Measurements from ENCODE around the gene AP3S2. TPM values are rescaled to one million over a fixed set of nuclear protein-coding genes. Genes with fewer than 3 reads are reported as not detected.

Gene AP3S2
- total RNA-seq, 4 donors from 2014 or later = 20.8 to 36.0 (median 23.8) TPM

DNA sequence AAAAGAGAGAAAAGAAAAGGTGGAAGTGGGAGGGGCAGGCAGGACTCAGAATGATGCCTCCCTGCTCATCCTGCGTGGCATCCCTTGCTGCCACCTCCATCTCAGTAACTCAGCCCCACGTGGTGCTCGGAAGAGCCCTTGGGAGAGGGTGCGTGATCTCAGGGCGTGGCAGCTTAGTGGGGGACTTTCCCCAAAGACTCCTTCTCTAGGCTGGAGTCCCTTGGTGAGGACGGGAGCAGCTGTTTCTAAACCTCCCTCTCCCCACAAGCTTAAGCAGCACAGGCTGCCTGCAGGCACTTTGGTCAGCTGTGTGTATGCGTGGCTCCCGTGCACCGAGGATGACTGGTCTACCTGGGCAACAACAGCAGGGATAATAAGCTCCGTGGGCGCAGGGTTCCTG, 71.8 kb downstream of the AP3S2 start:
- DNase-seq (ENCODE audit: low spot score in 2 of 2) = no peak
- intact Hi-C loops (cut with DNase I; ENCODE audit: low total_unique reads) = no loop called here
- WGBS, 2 donors = 35 to 36% methylated on average over 11 of the region's 11 CpGs
- H3K4me3 ChIP-seq (ENCODE audit: low read depth, poor library complexity, severe bottlenecking) = no peak overlapping the region
- TF ChIP-seq POLR2A (IDR thresholded peaks at IDR 0.05) = no peak
- TF ChIP-seq, protein P1, sequence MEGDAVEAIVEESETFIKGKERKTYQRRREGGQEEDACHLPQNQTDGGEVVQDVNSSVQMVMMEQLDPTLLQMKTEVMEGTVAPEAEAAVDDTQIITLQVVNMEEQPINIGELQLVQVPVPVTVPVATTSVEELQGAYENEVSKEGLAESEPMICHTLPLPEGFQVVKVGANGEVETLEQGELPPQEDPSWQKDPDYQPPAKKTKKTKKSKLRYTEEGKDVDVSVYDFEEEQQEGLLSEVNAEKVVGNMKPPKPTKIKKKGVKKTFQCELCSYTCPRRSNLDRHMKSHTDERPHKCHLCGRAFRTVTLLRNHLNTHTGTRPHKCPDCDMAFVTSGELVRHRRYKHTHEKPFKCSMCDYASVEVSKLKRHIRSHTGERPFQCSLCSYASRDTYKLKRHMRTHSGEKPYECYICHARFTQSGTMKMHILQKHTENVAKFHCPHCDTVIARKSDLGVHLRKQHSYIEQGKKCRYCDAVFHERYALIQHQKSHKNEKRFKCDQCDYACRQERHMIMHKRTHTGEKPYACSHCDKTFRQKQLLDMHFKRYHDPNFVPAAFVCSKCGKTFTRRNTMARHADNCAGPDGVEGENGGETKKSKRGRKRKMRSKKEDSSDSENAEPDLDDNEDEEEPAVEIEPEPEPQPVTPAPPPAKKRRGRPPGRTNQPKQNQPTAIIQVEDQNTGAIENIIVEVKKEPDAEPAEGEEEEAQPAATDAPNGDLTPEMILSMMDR (IDR thresholded peaks at IDR 0.05) = no peak

DNA sequence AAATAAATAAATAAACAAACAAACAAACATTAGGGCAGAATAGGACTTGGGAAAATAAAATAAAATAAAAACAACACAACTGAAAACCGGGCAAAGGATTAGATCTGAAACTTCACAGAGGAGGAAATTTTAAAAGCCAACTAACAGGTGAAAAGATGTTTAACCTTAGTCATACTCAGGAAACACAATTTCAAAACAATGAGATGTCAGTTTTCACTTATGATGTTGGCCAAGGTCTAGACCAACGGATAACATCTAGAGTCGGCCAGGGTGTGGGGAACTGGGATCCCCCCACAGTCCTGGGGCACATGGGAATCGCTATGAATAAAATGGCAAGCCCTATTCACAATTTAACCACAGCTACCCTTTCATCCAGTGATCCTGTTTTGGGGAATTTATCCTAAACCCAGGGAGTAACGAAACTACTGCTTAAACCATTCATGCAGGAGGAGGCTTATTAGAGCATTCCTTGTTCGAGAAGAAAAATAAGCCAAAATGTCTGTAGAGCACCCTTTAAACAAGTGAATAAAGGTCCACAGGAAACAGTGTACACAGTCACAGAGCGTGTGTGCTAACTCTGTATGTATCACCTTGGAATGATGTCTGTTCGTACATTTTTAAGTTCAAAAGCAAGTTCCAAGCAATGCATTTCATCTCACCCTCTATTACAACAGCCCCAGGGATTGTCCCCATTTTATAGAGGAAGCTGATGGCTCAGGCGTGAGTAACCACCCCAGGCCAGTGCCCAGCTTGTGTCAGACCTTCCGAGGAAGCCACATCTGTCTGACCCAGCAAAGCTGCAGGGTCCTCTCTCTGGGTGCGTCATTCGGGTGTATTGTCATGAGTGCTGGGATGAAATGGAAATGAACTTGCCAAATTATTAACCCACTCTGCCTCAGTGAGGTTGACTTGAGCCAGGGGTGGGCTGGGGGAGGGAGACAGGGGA, 72.9 kb downstream of the AP3S2 start:
- no peak overlapping the region for H3K4me3 ChIP-seq (ENCODE audit: low read depth, poor library complexity, severe bottlenecking)
- no peak for TF ChIP-seq POLR2A (IDR thresholded peaks at IDR 0.05)
- TF ChIP-seq, protein P1 (IDR thresholded peaks at IDR 0.05) = no peak
- WGBS, 2 donors = 42 to 43% methylated on average over 12 of the region's 12 CpGs
- DNase-seq (ENCODE audit: low spot score in 2 of 2) = no peak
- intact Hi-C loops (cut with DNase I; ENCODE audit: low total_unique reads) = no loop called here

DNA sequence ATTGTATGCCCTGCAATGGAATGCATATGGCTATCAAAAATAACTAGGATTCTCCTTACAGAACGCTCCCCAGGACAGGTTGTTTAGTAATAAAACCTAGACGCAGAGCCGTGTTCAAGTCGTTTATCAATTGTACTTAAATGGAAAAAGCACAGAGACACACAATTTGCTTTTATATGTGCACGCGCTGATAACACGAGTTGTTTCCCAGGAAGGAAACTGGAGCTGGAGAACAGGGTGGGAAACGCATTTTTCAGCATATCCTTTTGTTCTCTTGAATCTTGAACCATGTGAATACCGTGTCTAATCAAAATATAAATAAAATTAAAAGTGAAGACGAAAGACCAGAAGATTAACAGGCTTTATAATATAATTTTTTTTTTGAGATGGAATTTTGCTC, 75.5 kb downstream of the AP3S2 start:
- DNase-seq (ENCODE audit: low spot score in 2 of 2) = no peak
- intact Hi-C loops (cut with DNase I; ENCODE audit: low total_unique reads) = no loop called here
- WGBS, 2 donors = 71 to 86% methylated on average over 10 of the region's 10 CpGs
- no peak overlapping the region for H3K4me3 ChIP-seq (ENCODE audit: low read depth, poor library complexity, severe bottlenecking)
- no peak for TF ChIP-seq POLR2A (IDR thresholded peaks at IDR 0.05)
- TF ChIP-seq, protein P1 (IDR thresholded peaks at IDR 0.05) = no peak

DNA sequence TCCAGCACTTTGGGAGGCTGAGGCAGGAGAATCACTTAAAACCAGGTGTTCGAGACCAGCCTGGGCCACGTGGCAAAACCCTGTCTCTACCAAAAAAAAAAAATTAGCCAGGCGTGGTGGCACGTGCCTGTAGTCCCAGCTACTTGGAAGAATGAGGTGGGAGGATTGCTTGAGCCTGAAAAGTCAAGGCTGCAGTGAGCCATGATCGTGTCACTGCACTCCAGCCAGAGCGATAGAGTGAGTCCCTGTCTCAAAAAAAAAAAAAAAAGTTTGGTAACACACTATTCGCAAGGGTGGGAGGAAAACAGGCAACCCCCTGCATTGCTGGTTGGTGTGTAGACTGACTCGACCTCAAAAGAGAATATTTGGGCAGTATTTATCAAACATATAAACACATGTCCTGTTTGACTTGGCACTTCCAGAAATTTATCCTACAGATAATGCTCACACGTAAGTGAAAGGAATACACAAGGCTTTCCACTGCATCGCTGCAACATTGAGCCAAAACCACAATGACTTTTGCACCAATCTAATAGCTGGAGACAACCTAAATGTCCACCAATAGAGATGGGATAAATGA, 76.0 kb downstream of the AP3S2 start:
- H3K4me3 ChIP-seq (ENCODE audit: low read depth, poor library complexity, severe bottlenecking) = no peak overlapping the region
- intact Hi-C loops (cut with DNase I; ENCODE audit: low total_unique reads) = no loop called here
- DNase-seq (ENCODE audit: low spot score in 2 of 2) = no peak
- WGBS, 2 donors = 80 to 84% methylated on average over 10 of the region's 10 CpGs
- TF ChIP-seq, protein P1 (IDR thresholded peaks at IDR 0.05) = no peak
- no peak for TF ChIP-seq POLR2A (IDR thresholded peaks at IDR 0.05)

DNA sequence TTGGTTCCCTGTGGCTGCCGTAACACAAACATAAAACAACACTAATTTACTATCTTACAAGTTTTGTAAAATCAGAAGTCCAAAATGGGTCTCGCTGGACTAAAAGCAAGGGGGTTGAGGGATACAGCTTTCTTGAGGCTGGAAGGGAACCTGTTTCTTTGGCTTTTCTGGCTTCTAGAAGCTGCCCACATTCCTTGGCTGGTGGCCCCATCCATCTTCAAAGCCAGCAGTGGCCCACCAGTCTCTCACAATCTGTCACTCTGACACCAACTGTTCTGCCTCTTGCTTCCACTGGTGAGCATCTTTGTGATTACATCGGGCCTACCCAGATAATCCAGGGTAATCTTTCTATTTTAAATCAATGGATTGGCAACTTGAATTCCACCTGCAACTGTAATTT, 78.0 kb downstream of the AP3S2 start:
- TF ChIP-seq, protein P1 (IDR thresholded peaks at IDR 0.05) = no peak
- TF ChIP-seq POLR2A (IDR thresholded peaks at IDR 0.05) = no peak
- WGBS, 2 donors = 83 to 94% methylated on average over 3 of the region's 3 CpGs
- intact Hi-C loops (cut with DNase I; ENCODE audit: low total_unique reads) = no loop called here
- H3K4me3 ChIP-seq (ENCODE audit: low read depth, poor library complexity, severe bottlenecking) = no peak overlapping the region
- no peak for DNase-seq (ENCODE audit: low spot score in 2 of 2)
